Measurements from ENCODE around the gene LRIG3. TPM values are rescaled to one million over a fixed set of nuclear protein-coding genes. Genes with fewer than 3 reads are reported as not detected.
"Not testable (repeated sequence)": the region's sequence is repeated elsewhere in the genome, so short reads cannot be mapped to it uniquely, and the experiment has no call there.

Gene LRIG3
- total RNA-seq, 1 donor from 2014 or later = 6.9 TPM

GRCh38 chr12:58907391-58907790 lies 12.9 kb downstream of the LRIG3 start:
- TF ChIP-seq CTCF (IDR thresholded peaks at IDR 0.05; ENCODE audit: partially characterized antibody, unreplicated experiment) = no peak
- no peaks in the 10 kb centered on the region for H3K36me3 Mint-ChIP-seq (ENCODE audit: unreplicated experiment)
- H3K4me3 Mint-ChIP-seq (ENCODE audit: unreplicated experiment) = no peak overlapping the region
- H3K4me1 Mint-ChIP-seq (ENCODE audit: low read depth, unreplicated experiment) = peaks cover 8% of the 10 kb centered on the region
- H3K9me3 Mint-ChIP-seq (ENCODE audit: unreplicated experiment) = peaks cover under 1% of the 10 kb centered on the region
- DNase-seq = no peak
- H3K27me3 Mint-ChIP-seq (ENCODE audit: unreplicated experiment) = no peaks in the 10 kb centered on the region
- H3K27ac Mint-ChIP-seq (ENCODE audit: unreplicated experiment) = no peak overlapping the region

GRCh38 chr12:58906917-58907316 lies 13.4 kb downstream of the LRIG3 start:
- Mint-ChIP-seq H3K27ac (ENCODE audit: unreplicated experiment) (no peak overlapping the region), H3K9me3 (ENCODE audit: unreplicated experiment) (no peaks in the 10 kb centered on the region), H3K36me3 (ENCODE audit: unreplicated experiment) (no peaks in the 10 kb centered on the region), H3K27me3 (ENCODE audit: unreplicated experiment) (no peaks in the 10 kb centered on the region), H3K4me1 (ENCODE audit: low read depth, unreplicated experiment) (peaks cover 7% of the 10 kb centered on the region), H3K4me3 (ENCODE audit: unreplicated experiment) (no peak overlapping the region)
- no peak for TF ChIP-seq CTCF (IDR thresholded peaks at IDR 0.05; ENCODE audit: partially characterized antibody, unreplicated experiment)
- DNase-seq = no peak

- DNase-seq = no peak
- Mint-ChIP-seq H3K27ac (ENCODE audit: unreplicated experiment) (no peak overlapping the region), H3K27me3 (ENCODE audit: unreplicated experiment) (no peaks in the 10 kb centered on the region)
Measured at GRCh38 chr12:58905422-58905821, 14.9 kb downstream of the LRIG3 start.

GRCh38 chr12:58902726-58903125 lies 17.6 kb downstream of the LRIG3 start:
- not testable (repeated sequence) for H3K4me3 Mint-ChIP-seq (ENCODE audit: unreplicated experiment); H3K36me3 Mint-ChIP-seq (ENCODE audit: unreplicated experiment); H3K27ac Mint-ChIP-seq (ENCODE audit: unreplicated experiment); DNase-seq; H3K9me3 Mint-ChIP-seq (ENCODE audit: unreplicated experiment); H3K4me1 Mint-ChIP-seq (ENCODE audit: low read depth, unreplicated experiment); H3K27me3 Mint-ChIP-seq (ENCODE audit: unreplicated experiment)

More at GRCh38 chr12:58905422-58905821, 14.9 kb downstream of the LRIG3 start:
- no peak for TF ChIP-seq CTCF (IDR thresholded peaks at IDR 0.05; ENCODE audit: partially characterized antibody, unreplicated experiment)
- Mint-ChIP-seq H3K4me1 (ENCODE audit: low read depth, unreplicated experiment) (peaks cover 5% of the 10 kb centered on the region), H3K4me3 (ENCODE audit: unreplicated experiment) (no peak overlapping the region), H3K9me3 (ENCODE audit: unreplicated experiment) (no peaks in the 10 kb centered on the region), H3K36me3 (ENCODE audit: unreplicated experiment) (no peaks in the 10 kb centered on the region)

- Mint-ChIP-seq H3K27me3 (ENCODE audit: unreplicated experiment) (no peaks in the 10 kb centered on the region), H3K9me3 (ENCODE audit: unreplicated experiment) (no peaks in the 10 kb centered on the region), H3K4me1 (ENCODE audit: low read depth, unreplicated experiment) (no peaks in the 10 kb centered on the region), H3K36me3 (ENCODE audit: unreplicated experiment) (no peaks in the 10 kb centered on the region), H3K4me3 (ENCODE audit: unreplicated experiment) (no peak overlapping the region), H3K27ac (ENCODE audit: unreplicated experiment) (no peak overlapping the region)
- no peak for DNase-seq
- no peak for TF ChIP-seq CTCF (IDR thresholded peaks at IDR 0.05; ENCODE audit: partially characterized antibody, unreplicated experiment)
Measured at GRCh38 chr12:58901664-58902063, 18.6 kb downstream of the LRIG3 start.

GRCh38 chr12:58897969-58898368 lies 22.3 kb downstream of the LRIG3 start:
- H3K36me3 Mint-ChIP-seq (ENCODE audit: unreplicated experiment) = no peaks in the 10 kb centered on the region
- no peak for TF ChIP-seq CTCF (IDR thresholded peaks at IDR 0.05; ENCODE audit: partially characterized antibody, unreplicated experiment)
- peaks cover 5% of the 10 kb centered on the region for H3K4me1 Mint-ChIP-seq (ENCODE audit: low read depth, unreplicated experiment)
- H3K4me3 Mint-ChIP-seq (ENCODE audit: unreplicated experiment) = no peak overlapping the region
- H3K27me3 Mint-ChIP-seq (ENCODE audit: unreplicated experiment) = no peaks in the 10 kb centered on the region
- no peak overlapping the region for H3K27ac Mint-ChIP-seq (ENCODE audit: unreplicated experiment)
- no peak for DNase-seq
- no peaks in the 10 kb centered on the region for H3K9me3 Mint-ChIP-seq (ENCODE audit: unreplicated experiment)
